A673 (cell line): Measurements from ENCODE around the gene FOXE3. TPM values are rescaled to one million over a fixed set of nuclear protein-coding genes. Genes with fewer than 3 reads are reported as not detected.

Experiments used
- Bru-seq: library from RNA; stranded (reverse); fragments of 400-500 nt; gene quantifications from one replicate; lab custom pipeline; 2021; lab: Mats Ljungman, UMichigan
- BruChase-seq, 2 experiments: library from RNA; stranded (reverse); fragments of 400-500 nt; gene quantifications; one replicate each; lab custom pipeline; 2021; lab: Mats Ljungman, UMichigan
- BruUV-seq: library from RNA; stranded (reverse); fragments of 400-500 nt; replicated peaks from 2 replicates; lab custom pipeline; 2021; lab: Mats Ljungman, UMichigan
- CTCF ChIA-PET: fragments of 300-600 bp; sonication (Branson Sonifier 250); formaldehyde crosslinking; loops from one replicate; lab custom pipeline; 2022; ENCODE audit warnings: antibody characterized with exemption; lab: Charles Lee
- POLR2A ChIA-PET: fragments of 300-600 bp; sonication (Branson Sonifier 250); formaldehyde crosslinking; loops from one replicate; lab custom pipeline; 2022; ENCODE audit warnings: antibody characterized with exemption; ENCODE audit not compliant: low non-redundant PET; lab: Charles Lee
- DNase-seq: peaks from one replicate; pipeline ENCODE4 v3.0.0-alpha.2; 2015; ENCODE audit warnings: low spot score
- H3K27ac ChIP-seq: fragments of 200-600 bp; sonication (generic); 2 replicates; pipeline ENCODE4 v1.5.1; 2016; ENCODE audit warnings: mixed run types, low read depth, mild to moderate bottlenecking, mixed read lengths, antibody characterized with exemption, low read length; ENCODE audit not compliant: poor library complexity, severe bottlenecking
- H3K27me3 ChIP-seq: fragments of 200-600 bp; sonication (generic); replicated peaks from 2 replicates; pipeline ENCODE4 v1.6.1; 2017; ENCODE audit warnings: mixed run types, low read depth, mild to moderate bottlenecking, mixed read lengths, antibody characterized with exemption, low read length; ENCODE audit not compliant: insufficient read depth, poor library complexity
- H3K36me3 ChIP-seq: fragments of 200-600 bp; sonication (generic); 2 replicates; pipeline ENCODE4 v1.6.1; 2016; ENCODE audit warnings: mixed run types, mild to moderate bottlenecking, mixed read lengths, antibody characterized with exemption, low read length; ENCODE audit not compliant: insufficient read depth, poor library complexity, severe bottlenecking
- H3K4me1 ChIP-seq: fragments of 200-600 bp; sonication (generic); 2 replicates; pipeline ENCODE4 v1.6.1; 2017; ENCODE audit warnings: mixed run types, mild to moderate bottlenecking, mixed read lengths, antibody characterized with exemption, low read length; ENCODE audit not compliant: insufficient read depth, poor library complexity, severe bottlenecking
- H3K4me3 ChIP-seq: fragments of 200-600 bp; sonication (generic); 2 replicates; pipeline ENCODE4 v1.5.1; 2016; ENCODE audit warnings: low read depth, mixed run types, mild to moderate bottlenecking, mixed read lengths, low read length; ENCODE audit not compliant: poor library complexity, severe bottlenecking
- H3K9me3 ChIP-seq: fragments of 200-600 bp; sonication (generic); 2 replicates; pipeline ENCODE4 v1.6.1; 2016; ENCODE audit warnings: mixed run types, low read depth, mild to moderate bottlenecking, mixed read lengths, antibody characterized with exemption, low read length; ENCODE audit not compliant: poor library complexity, severe bottlenecking
- EZH2 ChIP-seq: fragments of 200-600 bp; sonication (generic); IDR thresholded peaks from 2 replicates; pipeline ENCODE4 v1.6.1; 2017; ENCODE audit warnings: borderline replicate concordance, low read depth, mild to moderate bottlenecking, mixed read lengths, antibody characterized with exemption, low read length; ENCODE audit not compliant: poor library complexity, severe bottlenecking
- intact Hi-C: fragments of 100-400 bp; cut with micrococcal nuclease; formaldehyde crosslinking; loops from one replicate; pipeline ENCODE4 v1.10.0; 2022; ENCODE audit not compliant: unreplicated experiment
- long read RNA-seq: library from polyadenylated mRNA; stranded (forward); transcript quantifications from one replicate; pipeline ENCODE4 v2.0.0, GENCODE V29; 2022
- total RNA-seq: library from RNA; stranded (reverse); gene quantifications from 2 replicates; pipeline ENCODE4 v1.2.3, GENCODE V29; 2021
- TF ChIP-seq, protein P1 (sequence below): fragments of 300-800, 200-600 bp; sonication (generic); conservative IDR thresholded peaks from 2 replicates; pipeline ENCODE4 v1.5.1; 2017; ENCODE audit warnings: low read depth, mild to moderate bottlenecking, antibody characterized with exemption, low read length, moderate library complexity, mixed read lengths

FOXE3 gene
- total RNA-seq (not detected in 2 replicates), Bru-seq, nascent RNA (not detected), BruChase-seq, experiment 1, labeled RNA remaining after a 2-hour chase (not detected), BruChase-seq, experiment 2, labeled RNA remaining after a 6-hour chase (percentile 0 among the genes with signal in this experiment)
- long read RNA-seq: 0 reads

DNA sequence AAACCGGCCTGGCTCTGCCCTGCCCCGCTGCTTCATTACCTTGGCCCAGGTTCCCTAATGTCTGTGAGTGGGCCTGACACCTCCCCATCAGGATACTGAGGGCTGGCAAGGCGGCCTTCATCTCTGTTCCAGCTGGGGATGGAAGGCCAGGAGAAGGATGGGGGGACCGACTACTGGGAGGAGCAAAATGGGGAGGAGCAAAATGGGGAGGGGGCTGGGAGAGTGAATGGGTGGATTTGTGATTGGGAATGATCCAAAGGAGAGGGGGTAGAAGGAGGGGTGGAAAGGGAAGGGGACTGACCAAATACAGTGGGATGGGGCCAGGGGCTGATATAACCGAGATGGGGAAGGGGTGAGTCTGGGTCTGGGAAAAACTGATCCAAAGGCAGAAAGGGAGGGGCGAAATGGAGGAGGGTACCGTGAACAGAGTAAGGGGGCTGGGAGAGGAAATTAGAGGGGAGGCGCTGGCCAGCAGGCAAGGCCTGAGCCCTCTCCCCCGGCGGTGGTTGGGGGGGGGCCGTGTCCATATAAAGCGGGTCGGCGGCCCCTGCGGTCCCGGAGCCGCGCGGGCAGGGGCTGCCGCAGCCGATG is at the start of gene FOXE3:
Gene FOXE3 (plus strand): TSS at position 558 of the 591 bp plus-strand sequence. CDS start 31 bp downstream, at position 589.
- TF ChIP-seq EZH2: peak; percentile 50
- TF ChIP-seq, protein P1, sequence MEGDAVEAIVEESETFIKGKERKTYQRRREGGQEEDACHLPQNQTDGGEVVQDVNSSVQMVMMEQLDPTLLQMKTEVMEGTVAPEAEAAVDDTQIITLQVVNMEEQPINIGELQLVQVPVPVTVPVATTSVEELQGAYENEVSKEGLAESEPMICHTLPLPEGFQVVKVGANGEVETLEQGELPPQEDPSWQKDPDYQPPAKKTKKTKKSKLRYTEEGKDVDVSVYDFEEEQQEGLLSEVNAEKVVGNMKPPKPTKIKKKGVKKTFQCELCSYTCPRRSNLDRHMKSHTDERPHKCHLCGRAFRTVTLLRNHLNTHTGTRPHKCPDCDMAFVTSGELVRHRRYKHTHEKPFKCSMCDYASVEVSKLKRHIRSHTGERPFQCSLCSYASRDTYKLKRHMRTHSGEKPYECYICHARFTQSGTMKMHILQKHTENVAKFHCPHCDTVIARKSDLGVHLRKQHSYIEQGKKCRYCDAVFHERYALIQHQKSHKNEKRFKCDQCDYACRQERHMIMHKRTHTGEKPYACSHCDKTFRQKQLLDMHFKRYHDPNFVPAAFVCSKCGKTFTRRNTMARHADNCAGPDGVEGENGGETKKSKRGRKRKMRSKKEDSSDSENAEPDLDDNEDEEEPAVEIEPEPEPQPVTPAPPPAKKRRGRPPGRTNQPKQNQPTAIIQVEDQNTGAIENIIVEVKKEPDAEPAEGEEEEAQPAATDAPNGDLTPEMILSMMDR: no peak
- DNase-seq: no peak
- CTCF ChIA-PET: no interaction called here
- Histone ChIP-seq H3K27ac (no peak within 1 kb of the TSS), H3K27me3 (peaks cover 63% of the 10 kb centered on the region), H3K4me1 (no peaks in the 10 kb centered on the region), H3K4me3 (no peak within 1 kb of the TSS), H3K9me3 (no peaks in the 10 kb centered on the region), H3K36me3 (no peaks in the 10 kb centered on the region)
- POLR2A ChIA-PET: no interaction called here
- intact Hi-C loops: no loop called here
- BruUV-seq: no TSS peak

DNA sequence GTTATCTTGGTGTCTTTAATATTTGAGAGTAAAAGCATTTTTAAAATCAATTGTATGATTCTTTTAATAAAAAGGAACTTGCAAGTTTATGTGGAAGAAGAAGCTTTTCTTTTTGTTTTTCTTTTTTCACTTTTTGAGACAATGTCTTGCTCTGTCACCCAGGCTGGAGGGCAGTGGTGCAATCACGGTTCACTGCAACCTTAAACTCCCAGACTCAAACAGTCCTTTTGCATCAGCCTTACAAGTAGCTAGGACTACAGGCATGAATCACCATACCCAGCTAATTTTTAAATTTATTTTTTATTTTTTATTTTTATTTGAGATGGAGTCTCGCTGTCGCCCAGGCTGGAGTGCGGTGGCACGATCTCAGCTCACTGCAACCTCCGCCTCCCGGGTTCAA is 48.4 kb upstream of the FOXE3 start:
- TF ChIP-seq, protein P1: no peak
- no peak for TF ChIP-seq EZH2
- Histone ChIP-seq H3K27ac (no peak overlapping the region), H3K4me1 (no peaks in the 10 kb centered on the region), H3K36me3 (peaks cover 25% of the 10 kb centered on the region), H3K9me3 (no peaks in the 10 kb centered on the region), H3K27me3 (no peaks in the 10 kb centered on the region), H3K4me3 (no peak overlapping the region)
- intact Hi-C loops: no loop called here
- BruUV-seq: no TSS peak
- ChIA-PET CTCF (no interaction called here), POLR2A (no interaction called here)
- no peak for DNase-seq

DNA sequence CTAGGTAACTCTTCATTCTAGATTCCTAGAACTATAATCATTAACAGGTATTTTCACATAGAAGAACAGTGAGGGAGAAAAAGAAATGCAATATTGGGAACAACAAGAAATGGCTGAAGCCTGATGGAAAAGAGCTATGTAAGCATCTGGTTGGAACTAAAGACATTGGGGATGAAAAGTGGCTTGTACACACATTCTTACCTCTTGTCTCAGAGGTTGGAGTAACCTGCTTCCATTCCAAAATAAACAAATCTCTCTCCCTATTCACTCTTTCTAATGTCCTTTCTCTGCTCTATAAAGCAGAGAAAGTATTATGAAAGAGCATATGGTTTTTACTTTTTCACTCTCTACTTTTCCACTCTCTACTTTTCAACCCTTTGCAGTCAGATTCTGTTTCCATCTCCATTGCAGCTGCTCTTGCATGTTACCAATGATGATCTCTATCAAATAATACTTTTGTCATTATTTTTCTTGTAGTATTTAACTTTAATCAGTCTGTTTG is 45.0 kb upstream of the FOXE3 start:
- H3K4me1 ChIP-seq: no peaks in the 10 kb centered on the region
- H3K9me3 ChIP-seq: no peaks in the 10 kb centered on the region
- BruUV-seq: no TSS peak

More for the DNA sequence above, 45.0 kb upstream of the FOXE3 start:
- intact Hi-C loops: no loop called here
- TF ChIP-seq, protein P1: no peak
- TF ChIP-seq EZH2: no peak
- DNase-seq: no peak
- Histone ChIP-seq H3K36me3 (peaks cover 48% of the 10 kb centered on the region), H3K27ac (no peak overlapping the region), H3K4me3 (no peak overlapping the region), H3K27me3 (no peaks in the 10 kb centered on the region)
- POLR2A ChIA-PET: no interaction called here
- CTCF ChIA-PET: no interaction called here
